GM19328 (cell line): ENCODE measurements around the gene CNOT6.

Source experiments
- ATAC-seq: cut with Tn5 transposase; IDR thresholded peaks from one replicate; pipeline ENCODE4 v1.9.1; 2021; ENCODE audit warnings: mild to moderate bottlenecking, moderate library complexity; ENCODE audit not compliant: unreplicated experiment

CNOT6 gene

DNA sequence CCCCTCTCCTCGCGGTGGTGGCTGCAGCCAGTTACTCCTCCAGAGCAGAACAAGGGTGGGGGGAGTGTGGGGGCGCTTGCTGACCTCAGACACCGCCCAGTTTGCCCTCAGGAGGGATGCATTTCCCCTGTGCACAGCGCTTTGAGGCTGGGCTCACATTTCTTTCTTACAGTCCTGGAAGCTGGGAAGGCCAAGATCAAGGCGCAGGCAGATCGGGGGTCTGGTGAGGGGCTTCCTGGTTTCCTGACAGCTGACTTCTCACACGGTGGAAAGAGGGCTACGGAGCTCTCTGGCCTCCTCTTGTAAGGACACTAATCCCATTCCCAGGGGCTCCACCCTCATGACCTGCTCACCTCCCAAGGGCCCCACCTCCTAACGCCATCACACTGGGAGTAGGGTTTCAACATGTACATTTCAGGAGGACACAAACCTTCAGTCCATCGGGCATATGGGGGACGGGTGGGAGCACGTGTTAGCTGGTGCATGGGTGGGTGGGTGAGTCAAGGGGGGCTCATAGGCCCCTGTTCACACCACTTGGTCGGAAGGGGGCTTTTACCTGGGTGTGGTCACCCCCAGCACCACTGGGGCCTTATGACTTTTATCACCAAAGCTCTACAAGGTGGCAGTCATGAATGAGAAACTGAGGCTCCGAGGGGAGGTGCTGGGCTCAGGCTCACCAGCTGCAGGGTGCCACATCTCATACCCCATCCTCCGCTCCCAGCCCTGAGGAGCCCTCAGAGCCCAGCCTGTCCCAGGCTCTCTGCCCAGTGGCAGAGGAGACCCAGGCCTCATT lies 104.8 kb downstream of the CNOT6 start:
- no peak for ATAC-seq

DNA sequence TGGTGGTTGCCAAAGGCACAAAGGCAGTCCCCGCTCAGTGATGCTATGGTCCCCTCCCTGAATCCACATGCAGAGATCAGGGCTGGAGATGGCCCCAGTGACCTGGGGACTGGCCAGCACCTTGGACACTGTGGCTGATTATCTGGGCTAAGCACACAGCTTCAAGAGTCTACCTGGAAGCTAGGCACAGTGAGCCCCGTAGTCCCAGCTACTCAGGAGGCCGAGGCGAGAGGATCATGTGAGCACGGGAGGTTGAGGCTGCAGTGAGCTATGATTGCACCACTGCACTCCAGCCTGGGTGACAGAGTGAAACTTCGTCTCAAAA lies 105.4 kb downstream of the CNOT6 start:
- ATAC-seq: no peak

DNA sequence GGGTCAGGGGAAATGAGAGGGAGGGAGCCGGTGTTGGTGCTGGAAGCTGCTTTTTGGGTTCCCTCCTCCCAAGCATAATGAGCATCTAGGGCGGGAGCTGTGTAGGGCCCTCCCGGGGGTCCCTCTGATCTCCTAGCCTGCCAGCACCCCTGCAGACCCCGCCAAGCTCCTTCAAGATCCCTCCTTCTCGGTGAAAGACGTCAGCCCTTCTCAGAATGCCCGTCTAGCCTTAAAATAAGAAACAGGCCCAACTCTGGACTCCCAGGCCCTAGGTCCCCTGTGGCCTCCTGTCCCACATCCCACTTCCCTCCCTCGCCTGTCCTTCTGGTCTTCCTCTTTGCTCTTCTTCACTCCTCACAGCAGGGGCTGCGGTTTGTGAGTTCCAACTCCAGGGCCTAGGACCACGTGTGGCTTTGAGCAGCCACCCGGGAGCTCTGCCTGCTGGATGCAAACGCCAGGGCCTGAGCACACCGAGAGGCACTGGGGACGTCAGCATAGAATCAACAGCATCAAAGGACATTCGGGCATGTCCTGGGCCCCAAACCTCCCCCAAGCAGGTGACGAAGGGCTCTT lies 105.9 kb downstream of the CNOT6 start:
- no peak for ATAC-seq

DNA sequence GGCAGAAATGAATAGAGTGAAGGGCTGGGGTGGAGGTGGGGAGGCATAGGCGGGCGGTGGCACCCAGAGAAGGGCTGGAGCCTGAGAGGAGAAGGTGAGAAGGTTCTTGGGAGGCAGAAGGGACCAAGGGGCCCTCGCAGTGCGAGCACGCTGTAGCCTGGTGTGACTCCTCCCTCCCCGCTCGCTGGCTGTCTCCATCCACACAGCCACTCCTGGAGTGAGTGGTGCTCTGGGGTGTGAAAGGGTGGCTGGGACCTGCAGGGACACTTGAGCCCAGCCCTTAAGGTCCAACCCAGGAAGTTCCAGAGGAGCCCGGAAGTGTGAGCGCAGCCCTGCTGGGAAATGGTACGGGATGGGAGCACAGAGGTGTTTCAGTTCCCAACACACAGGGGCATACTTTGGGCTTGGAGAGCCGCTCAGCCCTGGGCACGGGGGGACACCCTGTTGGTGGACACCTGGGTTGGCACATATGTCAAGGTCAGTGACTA lies 106.4 kb downstream of the CNOT6 start:
- ATAC-seq: no peak

DNA sequence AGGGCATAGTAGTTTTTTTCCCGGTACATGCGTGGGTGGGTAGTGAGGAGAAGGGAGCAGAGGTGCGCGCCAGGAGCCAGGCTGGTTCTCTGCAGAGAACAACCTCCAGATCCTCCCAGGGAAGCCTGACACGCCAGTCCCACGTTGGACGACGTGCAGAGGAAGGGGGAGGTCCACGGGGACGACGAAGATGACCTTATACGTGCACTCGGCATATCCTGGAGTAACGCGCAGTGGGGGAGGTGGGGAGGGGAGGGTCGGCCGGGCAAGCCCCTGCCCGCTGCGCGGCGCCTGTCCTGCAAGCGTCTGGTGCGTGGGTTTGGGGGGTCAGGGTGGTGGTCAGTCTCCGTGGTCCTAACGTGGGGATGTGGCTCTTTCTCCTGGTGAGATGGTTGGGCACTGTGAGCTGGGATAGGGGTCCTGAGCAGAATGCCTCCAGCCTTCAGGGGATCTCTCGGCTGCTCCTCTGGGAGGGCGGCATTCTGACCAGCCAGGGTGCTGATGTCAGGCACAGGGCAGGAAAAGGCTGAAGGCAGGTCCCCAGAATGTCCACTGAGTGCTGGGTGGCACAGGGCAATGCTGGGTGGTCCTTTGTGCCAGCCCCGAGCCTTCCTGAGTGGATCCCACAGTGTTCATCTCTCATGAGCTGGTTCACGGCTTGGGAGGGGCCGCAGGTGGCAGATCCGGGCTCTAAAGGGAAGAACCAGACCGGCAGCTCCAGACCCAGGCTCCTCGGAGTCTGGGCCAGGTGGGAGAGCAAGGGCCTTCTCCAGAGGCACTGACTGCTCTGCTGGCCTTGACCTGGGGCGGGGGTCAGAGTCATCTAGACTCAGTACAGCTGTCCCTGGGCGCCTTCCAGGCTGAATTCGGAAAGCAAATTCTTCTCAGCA lies 107.7 kb downstream of the CNOT6 start:
- no peak for ATAC-seq

DNA sequence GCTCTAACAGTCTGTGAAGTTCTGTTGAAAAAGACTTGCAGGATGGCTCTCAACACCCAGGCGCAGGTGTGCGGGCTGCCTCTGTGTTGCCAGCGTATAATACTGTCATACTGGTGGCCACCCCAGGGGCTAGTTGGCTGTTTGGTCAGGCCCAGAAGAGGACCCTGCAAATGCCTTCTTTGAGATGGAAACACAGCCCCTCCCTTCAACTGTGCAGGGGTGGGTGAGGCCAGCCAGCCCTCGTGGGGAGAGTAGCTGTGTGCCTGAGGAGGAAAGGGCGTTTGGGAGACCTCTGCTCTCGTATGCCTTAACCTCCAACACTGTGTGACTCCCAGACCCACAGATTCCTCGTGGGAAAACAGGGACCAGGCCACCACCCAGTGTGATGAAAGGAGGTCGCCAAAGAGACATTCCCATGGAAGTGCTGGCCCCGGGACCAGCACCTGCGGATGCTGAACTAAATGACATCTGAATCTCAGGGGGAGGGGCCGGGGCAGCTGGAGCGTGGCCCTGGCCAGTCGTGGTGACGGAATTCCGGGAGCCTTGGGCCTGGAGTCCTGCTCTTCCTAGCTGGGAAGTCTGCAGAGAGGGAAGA lies 108.4 kb downstream of the CNOT6 start:
- no peak for ATAC-seq

DNA sequence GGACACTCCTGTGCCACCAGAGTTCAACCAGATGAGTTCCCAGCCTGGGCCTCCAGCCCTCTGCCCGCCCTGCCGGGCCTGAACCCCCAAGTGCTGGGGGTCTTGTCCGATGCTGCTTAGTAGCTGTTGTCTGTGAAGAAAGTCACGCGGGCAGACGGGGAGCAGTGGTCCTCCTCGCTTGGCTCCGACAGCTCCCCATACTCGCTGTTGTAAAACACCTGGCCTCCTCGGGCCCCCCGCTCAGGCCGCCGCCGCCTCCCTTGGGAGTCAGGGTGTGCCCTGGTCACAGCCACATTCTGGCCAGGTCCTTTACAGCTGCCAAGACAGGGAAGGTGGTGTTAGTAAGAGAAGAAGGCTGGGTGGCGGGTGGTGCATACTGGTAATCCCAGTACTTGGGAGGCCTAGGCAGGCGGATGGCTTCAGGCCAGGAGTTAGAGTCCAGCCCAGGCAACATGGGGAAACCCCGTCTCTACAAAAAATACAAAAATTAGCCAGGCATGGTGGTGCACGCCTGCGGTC lies 109.0 kb downstream of the CNOT6 start:
- no peak for ATAC-seq

DNA sequence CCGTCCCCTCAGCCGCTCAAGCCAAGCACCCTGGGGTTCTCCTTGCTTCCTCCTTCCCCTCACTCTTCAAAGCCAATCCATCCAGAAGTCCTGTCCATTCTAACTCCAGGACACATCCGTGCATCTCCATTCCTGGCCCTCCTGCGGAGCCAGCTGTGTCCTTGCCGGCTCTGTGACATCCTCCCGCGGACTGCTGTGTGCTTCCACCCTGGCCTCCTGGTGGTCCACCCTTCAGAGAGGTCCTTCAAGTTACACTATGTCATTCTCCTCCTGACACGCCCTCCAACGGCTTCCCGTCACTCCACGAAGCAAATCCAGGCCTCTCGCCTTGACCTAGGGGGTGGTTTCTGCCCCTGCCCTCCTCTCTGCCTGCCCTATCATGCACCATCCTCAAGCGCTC lies 110.1 kb downstream of the CNOT6 start:
- ATAC-seq: no peak

DNA sequence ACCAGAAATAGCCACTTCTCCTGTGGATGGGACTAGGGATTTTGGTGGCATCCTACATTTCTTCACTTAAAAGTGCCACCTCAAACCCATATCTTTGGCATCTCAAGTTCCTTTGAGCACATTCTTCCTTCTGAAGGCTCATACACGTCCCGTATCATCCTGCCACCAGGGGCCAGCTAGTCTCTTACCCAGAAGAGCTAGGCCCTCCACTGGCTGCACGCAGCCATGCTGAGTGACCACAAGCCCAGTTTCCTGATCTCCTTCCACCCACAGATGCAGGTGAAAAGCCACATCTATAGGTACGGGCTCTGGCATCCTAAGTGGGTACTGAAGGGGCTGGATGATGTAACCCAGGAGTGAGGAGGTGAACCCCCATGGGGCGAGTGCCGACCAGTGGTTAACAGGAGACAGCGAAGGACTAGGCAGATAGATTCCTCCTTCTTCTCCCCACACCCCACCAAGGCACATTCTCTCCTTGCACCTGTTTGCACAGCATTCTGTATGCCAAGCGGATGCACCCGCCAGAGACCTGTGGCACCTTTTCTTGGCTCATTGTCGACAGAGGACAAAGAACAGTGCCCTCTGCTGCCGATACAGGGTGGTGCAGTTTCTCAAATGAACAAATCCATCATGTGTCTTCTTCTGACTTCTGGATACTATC lies 111.5 kb downstream of the CNOT6 start:
- no peak for ATAC-seq

DNA sequence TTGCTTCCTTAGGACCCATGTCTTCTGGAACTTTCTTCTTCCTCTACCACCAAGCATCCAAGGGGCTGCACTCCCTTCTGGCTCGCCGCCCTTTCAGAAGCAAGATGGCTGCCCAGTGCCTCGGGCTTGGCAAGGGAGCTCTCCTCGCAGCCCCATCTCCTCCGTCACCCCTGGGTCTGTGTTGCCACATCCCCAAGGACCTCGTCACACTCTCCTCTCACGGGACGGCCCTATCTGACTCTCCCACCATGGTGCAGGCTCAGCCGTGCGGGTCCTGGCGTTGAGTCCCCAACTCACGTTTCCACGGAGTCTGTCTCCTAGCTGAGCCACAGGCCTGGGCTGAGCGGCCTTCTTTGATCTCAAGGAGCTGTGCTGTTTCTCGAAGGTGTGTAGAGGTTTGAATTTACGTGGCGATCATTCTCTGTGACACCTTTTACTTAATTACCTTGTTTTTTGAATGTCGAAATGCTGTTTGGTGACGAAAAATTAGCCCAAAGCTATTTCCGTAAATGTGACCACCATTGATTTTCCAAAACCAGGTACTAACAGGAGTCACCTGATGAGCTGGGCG lies 112.1 kb downstream of the CNOT6 start:
- ATAC-seq: no peak

DNA sequence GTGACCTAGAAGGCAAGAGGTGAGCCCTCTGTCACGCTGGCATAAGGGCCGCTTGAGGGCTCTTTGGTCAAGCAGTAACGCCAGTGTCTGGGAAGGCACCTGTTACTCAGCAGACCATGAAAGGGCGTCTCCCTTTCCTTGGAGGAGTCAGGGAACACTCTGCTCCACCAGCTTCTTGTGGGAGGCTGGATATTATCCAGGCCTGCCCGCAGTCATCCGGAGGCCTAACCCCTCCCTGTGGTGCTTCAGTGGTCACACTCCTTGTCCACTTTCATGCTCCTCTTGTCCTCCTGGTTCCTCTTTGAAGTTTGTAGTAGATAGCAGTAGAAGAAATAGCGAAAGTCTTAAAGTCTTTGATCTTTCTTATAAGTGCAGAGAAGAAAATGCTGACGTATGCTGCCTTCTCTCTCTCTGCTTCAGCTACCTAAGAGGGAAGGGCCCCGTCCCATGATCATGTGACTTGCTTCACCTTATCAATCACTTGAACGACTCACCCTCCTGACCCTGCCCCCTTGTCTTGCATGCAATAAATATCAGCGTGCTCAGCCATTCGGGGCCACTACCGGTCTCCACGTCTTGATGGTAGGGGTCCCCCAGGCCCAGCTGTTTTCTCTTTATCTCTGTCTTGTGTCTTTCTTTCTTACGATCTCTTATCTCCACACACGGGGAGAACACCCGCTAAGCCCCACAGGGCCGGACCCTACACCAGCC lies 113.8 kb downstream of the CNOT6 start:
- no peak for ATAC-seq

DNA sequence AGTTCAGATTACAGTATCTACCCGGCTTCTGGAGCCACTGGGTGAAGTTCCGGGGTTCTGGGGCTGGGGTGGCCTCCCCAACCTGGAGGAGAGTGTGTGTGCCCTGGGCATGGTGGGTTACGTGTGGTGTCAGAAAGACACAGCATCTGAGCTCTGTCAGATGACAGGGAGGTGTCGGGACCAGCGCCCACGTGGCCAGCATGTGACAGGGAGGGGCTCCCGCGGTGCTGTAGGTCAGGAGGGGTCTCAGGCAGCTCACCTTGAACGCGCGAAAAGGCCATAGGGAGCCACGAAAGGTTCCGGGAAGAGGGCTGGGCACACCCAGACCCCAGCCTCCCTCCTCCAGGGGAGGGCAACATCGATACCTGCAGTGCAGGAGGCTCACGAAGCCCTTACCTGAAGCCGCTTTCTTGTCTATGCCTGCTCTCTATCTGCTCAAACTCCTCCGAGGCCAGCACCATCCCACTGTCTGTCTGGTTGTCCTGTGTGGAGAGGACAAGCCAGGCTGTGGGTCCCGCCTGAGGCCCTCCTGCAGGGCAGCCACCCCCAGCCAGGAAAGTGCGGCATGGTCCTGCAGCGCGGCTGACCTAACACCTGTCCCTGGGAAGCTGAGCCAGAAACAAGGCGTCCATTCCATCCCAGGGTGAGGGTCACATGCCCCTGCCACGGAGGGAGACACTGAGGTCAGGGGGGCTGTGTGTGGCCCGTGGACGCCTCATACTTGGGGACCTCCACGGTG lies 114.6 kb downstream of the CNOT6 start:
- no peak for ATAC-seq

DNA sequence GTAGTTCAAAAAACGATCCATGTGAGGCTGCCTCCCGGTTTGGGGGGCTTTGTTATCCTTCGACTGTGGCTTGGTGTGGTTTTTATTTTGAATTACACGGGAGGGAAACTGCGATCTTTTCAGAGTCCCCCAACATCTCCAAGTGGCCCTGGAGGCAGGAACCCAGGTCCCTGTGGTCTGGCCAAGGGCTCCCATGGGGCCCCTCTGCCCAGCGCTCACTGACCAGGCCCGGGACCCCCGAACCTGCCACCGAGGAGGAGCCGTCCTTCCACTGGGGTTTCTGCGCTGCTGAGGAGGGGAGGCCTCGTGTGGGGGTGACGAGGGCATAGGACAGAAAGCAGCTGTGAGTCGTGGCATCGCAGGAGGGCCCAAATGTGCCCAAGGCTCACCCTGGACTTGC lies 115.2 kb downstream of the CNOT6 start:
- ATAC-seq: no peak

DNA sequence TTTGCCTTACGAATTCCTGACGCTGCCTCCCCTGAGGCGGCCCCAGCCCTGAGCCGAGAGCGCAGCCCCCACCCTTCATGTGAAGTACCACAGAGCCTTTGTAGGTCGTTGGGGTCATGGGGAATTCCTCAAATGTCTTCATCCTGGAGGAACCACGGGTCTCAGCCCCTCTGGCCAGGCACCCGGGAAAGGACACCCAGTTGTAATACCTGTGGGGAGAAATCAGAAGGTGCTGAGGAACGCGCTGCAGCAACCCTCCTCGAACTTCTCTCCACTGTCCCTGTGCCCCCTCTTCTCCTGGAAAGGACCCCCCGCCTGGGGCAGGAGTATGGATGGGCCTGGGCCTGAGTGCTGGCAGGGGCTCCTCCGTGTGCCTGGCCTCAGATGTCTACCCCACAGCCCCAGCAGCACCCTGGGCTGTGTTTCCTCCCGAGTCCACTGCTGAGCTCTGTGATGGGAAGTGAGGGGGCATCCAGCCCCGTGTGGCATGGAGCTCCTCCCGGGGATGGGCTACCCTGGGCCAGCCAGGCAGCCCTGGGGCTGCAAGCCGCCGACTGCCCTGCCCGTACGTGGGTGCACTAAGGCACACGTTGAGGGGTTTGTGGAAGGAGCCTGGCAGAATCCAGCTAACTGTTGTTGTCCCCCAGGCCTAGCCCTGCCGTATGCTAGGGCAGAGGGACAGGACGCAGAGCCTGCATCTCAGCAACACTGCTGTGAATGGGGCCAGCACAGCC lies 115.8 kb downstream of the CNOT6 start:
- no peak for ATAC-seq

DNA sequence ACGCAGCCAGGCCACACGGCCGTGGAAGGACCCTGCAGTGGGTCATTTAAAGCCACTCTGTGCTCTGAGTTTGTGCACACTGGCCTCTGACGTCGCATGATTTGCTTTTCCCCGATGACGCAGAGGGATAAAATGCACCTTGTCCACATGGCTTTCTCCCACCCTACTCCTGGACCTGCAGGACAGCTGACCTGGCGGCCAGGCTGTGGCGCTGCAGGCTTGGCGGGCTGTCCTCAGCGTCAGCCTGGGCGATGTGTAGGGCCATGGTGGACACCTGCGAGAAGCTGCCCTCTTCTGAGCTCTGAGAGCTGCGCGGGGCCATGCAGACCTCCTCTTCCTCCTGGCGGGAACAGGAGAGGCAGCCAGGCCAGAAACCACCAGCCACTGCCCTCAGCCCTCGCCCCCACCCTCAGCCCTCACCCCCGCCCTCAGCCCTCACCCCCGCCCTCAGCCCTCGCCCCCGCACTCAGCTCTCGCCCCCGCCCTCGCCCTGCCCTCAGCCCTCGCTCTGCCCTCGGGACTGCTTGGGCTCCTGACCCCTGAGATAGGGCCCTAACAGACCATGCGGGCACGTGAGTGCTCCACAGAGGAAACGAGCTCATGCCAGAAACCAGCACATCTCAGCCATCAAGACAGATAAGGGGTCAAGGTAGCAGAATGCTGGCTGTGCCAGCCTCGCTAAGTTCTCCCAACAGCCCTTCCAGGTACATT lies 117.1 kb downstream of the CNOT6 start:
- ATAC-seq: no peak

DNA sequence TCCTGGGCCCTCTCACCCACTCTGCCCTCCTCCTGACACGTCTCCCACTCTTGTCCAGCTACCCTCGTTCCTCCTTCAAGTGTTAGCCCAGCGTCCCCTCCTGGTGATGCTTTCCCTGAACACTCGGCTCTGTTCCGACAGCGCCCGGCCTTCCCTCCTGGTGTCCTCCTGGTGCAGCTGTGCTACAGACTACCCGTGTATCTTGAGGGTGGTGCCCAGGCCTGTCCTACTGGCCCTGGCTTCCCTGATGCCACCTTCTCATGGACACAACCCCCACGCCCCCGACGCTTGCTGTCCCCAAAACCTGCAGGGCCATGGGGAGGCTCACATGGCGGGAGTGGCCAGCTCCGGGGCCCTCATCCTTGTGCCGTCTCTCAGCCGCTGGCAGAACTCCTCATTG lies 118.5 kb downstream of the CNOT6 start:
- no peak for ATAC-seq

DNA sequence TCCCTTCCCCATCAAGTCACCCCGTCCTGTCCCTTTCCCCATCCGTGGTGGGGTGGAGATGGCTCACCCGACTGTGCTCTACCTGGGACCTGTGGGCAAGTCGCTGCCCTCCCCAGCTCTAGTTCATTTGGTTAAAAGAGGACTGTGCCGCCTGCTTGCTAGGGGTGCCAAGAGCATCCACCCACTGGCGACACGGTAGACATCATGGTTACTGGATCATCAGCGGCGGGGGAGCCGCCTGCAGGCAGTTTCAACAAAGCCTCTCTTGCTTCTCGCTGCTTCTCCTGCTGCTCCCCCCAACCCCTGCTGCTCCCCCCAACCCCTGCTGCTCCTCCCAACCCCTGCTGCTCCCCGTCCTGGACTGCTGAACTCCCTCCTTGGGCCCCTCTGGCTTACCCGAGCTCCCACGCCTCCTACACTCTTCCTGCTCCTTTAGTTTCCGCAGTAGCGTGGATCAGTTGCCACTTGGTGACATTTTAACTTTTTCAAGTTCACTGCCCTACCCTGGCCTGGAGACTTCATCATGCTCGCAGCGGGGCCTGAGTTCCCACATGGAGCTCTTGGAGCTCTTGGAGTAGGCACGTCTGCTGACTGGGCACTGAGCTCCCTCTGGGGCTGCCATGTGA lies 119.1 kb downstream of the CNOT6 start:
- ATAC-seq: no peak
